SK-N-SH (cell line): ENCODE results near the gene POU2F1.
A peak's percentile ranks its signal among the peaks of the same experiment; 100 is the strongest.

Experiments used
- EZH2phosphoT487 ChIP-seq: fragments of 200-600 bp; sonication (generic); IDR thresholded peaks from 2 replicates; pipeline ENCODE4 v1.6.1; 2017; ENCODE audit warnings: low read depth, mixed run types, mild to moderate bottlenecking, antibody characterized with exemption, moderate library complexity, borderline replicate concordance
- GABPA ChIP-seq: IDR thresholded peaks from 2 replicates; pipeline ENCODE4 v1.4.0; 2012; ENCODE audit warnings: low read depth, mild to moderate bottlenecking
- GATA2 ChIP-seq: sonication (generic); formaldehyde crosslinking; IDR thresholded peaks from 2 replicates; pipeline ENCODE4 v1.5.0; 2020; ENCODE audit warnings: mild to moderate bottlenecking, missing genetic modification reagents
- JUND ChIP-seq: IDR thresholded peaks from 2 replicates; pipeline ENCODE4 v1.4.0; 2012
- MXI1 ChIP-seq: IDR thresholded peaks from 2 replicates; pipeline ENCODE4 v1.6.1; 2012; ENCODE audit warnings: mild to moderate bottlenecking, low read depth, low read length, improper control_type of control experiment
- POLR2AphosphoS5 ChIP-seq: IDR thresholded peaks from 2 replicates; pipeline ENCODE4 v1.6.1; 2012; ENCODE audit warnings: low read depth, low read length
- RAD21 ChIP-seq: IDR thresholded peaks from 2 replicates; pipeline ENCODE4 v1.6.1; 2012; ENCODE audit warnings: mild to moderate bottlenecking, low read length
- RFX5 ChIP-seq: IDR thresholded peaks from 2 replicates; pipeline ENCODE4 v1.6.1; 2012; ENCODE audit warnings: mild to moderate bottlenecking, improper control_type of control experiment, low read length
- TAF1 ChIP-seq: IDR thresholded peaks from 2 replicates; pipeline ENCODE4 v1.6.1; 2012; ENCODE audit warnings: low read depth, mild to moderate bottlenecking, low read length, moderate library complexity, borderline replicate concordance
- TF ChIP-seq, protein P1 (sequence below): IDR thresholded peaks from 2 replicates; pipeline ENCODE4 v1.4.0; 2012; ENCODE audit warnings: low read depth
- TF ChIP-seq, protein P2 (sequence below): IDR thresholded peaks from 2 replicates; pipeline ENCODE4 v1.6.1; 2012; ENCODE audit warnings: mild to moderate bottlenecking, low read depth, low read length, moderate library complexity
- TF ChIP-seq, protein P3 (sequence below): fragments of 200-600 bp; sonication (generic); IDR thresholded peaks from 2 replicates; pipeline ENCODE4 v1.6.1; 2017; ENCODE audit warnings: antibody characterized with exemption, mild to moderate bottlenecking, moderate library complexity
- TF ChIP-seq, protein P4 (sequence below): IDR thresholded peaks from 2 replicates; pipeline ENCODE4 v1.4.0; 2012; ENCODE audit warnings: low read depth, borderline replicate concordance

- TF ChIP-seq POLR2AphosphoS5 (no peak; the same call in none of the 2 replicates), JUND (no peak), TAF1 (0 out of 2 replicates have a peak, but pooled peaks have one; percentile 36), RAD21 (no peak), MXI1 (peak; percentile 98), EZH2phosphoT487 (no peak), GABPA (peak; percentile 41; the same call in 1 of the 2 replicates), GATA2 (no peak), RFX5 (no peak)
- TF ChIP-seq, protein P1, sequence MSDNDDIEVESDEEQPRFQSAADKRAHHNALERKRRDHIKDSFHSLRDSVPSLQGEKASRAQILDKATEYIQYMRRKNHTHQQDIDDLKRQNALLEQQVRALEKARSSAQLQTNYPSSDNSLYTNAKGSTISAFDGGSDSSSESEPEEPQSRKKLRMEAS = peak; percentile 70
- TF ChIP-seq, protein P2, sequence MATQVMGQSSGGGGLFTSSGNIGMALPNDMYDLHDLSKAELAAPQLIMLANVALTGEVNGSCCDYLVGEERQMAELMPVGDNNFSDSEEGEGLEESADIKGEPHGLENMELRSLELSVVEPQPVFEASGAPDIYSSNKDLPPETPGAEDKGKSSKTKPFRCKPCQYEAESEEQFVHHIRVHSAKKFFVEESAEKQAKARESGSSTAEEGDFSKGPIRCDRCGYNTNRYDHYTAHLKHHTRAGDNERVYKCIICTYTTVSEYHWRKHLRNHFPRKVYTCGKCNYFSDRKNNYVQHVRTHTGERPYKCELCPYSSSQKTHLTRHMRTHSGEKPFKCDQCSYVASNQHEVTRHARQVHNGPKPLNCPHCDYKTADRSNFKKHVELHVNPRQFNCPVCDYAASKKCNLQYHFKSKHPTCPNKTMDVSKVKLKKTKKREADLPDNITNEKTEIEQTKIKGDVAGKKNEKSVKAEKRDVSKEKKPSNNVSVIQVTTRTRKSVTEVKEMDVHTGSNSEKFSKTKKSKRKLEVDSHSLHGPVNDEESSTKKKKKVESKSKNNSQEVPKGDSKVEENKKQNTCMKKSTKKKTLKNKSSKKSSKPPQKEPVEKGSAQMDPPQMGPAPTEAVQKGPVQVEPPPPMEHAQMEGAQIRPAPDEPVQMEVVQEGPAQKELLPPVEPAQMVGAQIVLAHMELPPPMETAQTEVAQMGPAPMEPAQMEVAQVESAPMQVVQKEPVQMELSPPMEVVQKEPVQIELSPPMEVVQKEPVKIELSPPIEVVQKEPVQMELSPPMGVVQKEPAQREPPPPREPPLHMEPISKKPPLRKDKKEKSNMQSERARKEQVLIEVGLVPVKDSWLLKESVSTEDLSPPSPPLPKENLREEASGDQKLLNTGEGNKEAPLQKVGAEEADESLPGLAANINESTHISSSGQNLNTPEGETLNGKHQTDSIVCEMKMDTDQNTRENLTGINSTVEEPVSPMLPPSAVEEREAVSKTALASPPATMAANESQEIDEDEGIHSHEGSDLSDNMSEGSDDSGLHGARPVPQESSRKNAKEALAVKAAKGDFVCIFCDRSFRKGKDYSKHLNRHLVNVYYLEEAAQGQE = no peak
- TF ChIP-seq, protein P3, sequence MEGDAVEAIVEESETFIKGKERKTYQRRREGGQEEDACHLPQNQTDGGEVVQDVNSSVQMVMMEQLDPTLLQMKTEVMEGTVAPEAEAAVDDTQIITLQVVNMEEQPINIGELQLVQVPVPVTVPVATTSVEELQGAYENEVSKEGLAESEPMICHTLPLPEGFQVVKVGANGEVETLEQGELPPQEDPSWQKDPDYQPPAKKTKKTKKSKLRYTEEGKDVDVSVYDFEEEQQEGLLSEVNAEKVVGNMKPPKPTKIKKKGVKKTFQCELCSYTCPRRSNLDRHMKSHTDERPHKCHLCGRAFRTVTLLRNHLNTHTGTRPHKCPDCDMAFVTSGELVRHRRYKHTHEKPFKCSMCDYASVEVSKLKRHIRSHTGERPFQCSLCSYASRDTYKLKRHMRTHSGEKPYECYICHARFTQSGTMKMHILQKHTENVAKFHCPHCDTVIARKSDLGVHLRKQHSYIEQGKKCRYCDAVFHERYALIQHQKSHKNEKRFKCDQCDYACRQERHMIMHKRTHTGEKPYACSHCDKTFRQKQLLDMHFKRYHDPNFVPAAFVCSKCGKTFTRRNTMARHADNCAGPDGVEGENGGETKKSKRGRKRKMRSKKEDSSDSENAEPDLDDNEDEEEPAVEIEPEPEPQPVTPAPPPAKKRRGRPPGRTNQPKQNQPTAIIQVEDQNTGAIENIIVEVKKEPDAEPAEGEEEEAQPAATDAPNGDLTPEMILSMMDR = no peak; the same call in 1 of the 2 replicates
- TF ChIP-seq, protein P4, sequence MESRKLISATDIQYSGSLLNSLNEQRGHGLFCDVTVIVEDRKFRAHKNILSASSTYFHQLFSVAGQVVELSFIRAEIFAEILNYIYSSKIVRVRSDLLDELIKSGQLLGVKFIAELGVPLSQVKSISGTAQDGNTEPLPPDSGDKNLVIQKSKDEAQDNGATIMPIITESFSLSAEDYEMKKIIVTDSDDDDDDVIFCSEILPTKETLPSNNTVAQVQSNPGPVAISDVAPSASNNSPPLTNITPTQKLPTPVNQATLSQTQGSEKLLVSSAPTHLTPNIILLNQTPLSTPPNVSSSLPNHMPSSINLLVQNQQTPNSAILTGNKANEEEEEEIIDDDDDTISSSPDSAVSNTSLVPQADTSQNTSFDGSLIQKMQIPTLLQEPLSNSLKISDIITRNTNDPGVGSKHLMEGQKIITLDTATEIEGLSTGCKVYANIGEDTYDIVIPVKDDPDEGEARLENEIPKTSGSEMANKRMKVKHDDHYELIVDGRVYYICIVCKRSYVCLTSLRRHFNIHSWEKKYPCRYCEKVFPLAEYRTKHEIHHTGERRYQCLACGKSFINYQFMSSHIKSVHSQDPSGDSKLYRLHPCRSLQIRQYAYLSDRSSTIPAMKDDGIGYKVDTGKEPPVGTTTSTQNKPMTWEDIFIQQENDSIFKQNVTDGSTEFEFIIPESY = no peak
Observed at GRCh38 chr1:167219646-167220536, 795 bp upstream of the POU2F1 start.
